Neural progenitor cell (in vitro differentiated cells): ENCODE measurements around the gene STK32B. TPM values are rescaled to one million over a fixed set of nuclear protein-coding genes. Genes with fewer than 3 reads are reported as not detected.

Experiments
- DNase-seq: peaks from one replicate; pipeline ENCODE4 v3.0.0-alpha.2; 2016; ENCODE audit warnings: low spot score
- H2AFZ ChIP-seq: fragments of 200-600 bp; sonication (generic); replicated peaks from 2 replicates; pipeline ENCODE4 v1.6.1; 2016; ENCODE audit warnings: antibody characterized with exemption
- H3F3A ChIP-seq: fragments of 200-600 bp; sonication (generic); 2 replicates; pipeline ENCODE4 v1.6.1; 2016; ENCODE audit warnings: antibody characterized with exemption, low read depth
- H3K27ac ChIP-seq: fragments of 200-600 bp; sonication (generic); 2 replicates; pipeline ENCODE4 v1.5.1; 2016; ENCODE audit warnings: mild to moderate bottlenecking
- H3K27me3 ChIP-seq: fragments of 200-600 bp; sonication (generic); 2 replicates; pipeline ENCODE4 v1.6.1; 2016; ENCODE audit warnings: mild to moderate bottlenecking, moderate library complexity
- H3K36me3 ChIP-seq: fragments of 200-600 bp; sonication (generic); 2 replicates; pipeline ENCODE4 v1.5.1; 2016
- H3K4me1 ChIP-seq: fragments of 200-600 bp; sonication (generic); 2 replicates; pipeline ENCODE4 v1.6.1; 2016; ENCODE audit warnings: mixed run types
- H3K4me2 ChIP-seq: fragments of 200-600 bp; sonication (generic); 2 replicates; pipeline ENCODE4 v1.6.1; 2016
- H3K4me3 ChIP-seq: fragments of 200-600 bp; sonication (generic); 2 replicates; pipeline ENCODE4 v1.5.1; 2016
- H3K79me2 ChIP-seq: fragments of 200-600 bp; sonication (generic); 2 replicates; pipeline ENCODE4 v1.6.1; 2016; ENCODE audit warnings: low read depth
- H3K9ac ChIP-seq: fragments of 200-600 bp; sonication (generic); 2 replicates; pipeline ENCODE4 v1.6.1; 2016
- H3K9me3 ChIP-seq: fragments of 200-600 bp; sonication (generic); 2 replicates; pipeline ENCODE4 v1.5.1; 2016; ENCODE audit warnings: low read depth
- H4K20me1 ChIP-seq: fragments of 200-600 bp; sonication (generic); 2 replicates; pipeline ENCODE4 v1.6.1; 2016; ENCODE audit warnings: low read depth
- H3K27ac Mint-ChIP-seq: 3 replicates; pipeline ENCODE4 v1.8.0; 2021; ENCODE audit warnings: mixed read lengths
- H3K27me3 Mint-ChIP-seq: 2 replicates; pipeline ENCODE4 v1.8.0; 2022; ENCODE audit warnings: low read depth, mild to moderate bottlenecking, inconsistent platforms, moderate library complexity, mixed read lengths; ENCODE audit not compliant: insufficient read depth
- H3K36me3 Mint-ChIP-seq: 3 replicates; pipeline ENCODE4 v1.8.0; 2021; ENCODE audit warnings: mixed read lengths
- H3K4me1 Mint-ChIP-seq: 3 replicates; pipeline ENCODE4 v1.8.0; 2021; ENCODE audit warnings: mixed read lengths
- H3K4me3 Mint-ChIP-seq: 3 replicates; pipeline ENCODE4 v1.8.0; 2021; ENCODE audit warnings: mild to moderate bottlenecking, moderate library complexity, mixed read lengths
- H3K9me3 Mint-ChIP-seq: 3 replicates; pipeline ENCODE4 v1.8.0; 2020; ENCODE audit warnings: mixed read lengths
- EZH2 ChIP-seq: fragments of 200-600 bp; sonication (generic); IDR thresholded peaks from 2 replicates; pipeline ENCODE4 v1.6.1; 2017; ENCODE audit warnings: antibody characterized with exemption, mild to moderate bottlenecking, moderate library complexity
- EZH2phosphoT487 ChIP-seq: fragments of 200-600 bp; sonication (generic); IDR thresholded peaks from 2 replicates; pipeline ENCODE4 v1.6.1; 2017; ENCODE audit warnings: antibody characterized with exemption
- total RNA-seq: library from RNA; depleted of rRNA; stranded (reverse); fragments of >200 nt; gene quantifications from 2 replicates; pipeline ENCODE4 v1.2.3, GENCODE V29; 2015; ENCODE audit warnings: low replicate concordance
- TF ChIP-seq, protein P1 (sequence below): fragments of 200-600 bp; sonication (generic); IDR thresholded peaks from 2 replicates; pipeline ENCODE4 v1.5.1; 2017; ENCODE audit warnings: antibody characterized with exemption, mild to moderate bottlenecking

The STK32B gene
- total RNA-seq, 1 donor from 2014 or later, result 2.5 TPM

DNA sequence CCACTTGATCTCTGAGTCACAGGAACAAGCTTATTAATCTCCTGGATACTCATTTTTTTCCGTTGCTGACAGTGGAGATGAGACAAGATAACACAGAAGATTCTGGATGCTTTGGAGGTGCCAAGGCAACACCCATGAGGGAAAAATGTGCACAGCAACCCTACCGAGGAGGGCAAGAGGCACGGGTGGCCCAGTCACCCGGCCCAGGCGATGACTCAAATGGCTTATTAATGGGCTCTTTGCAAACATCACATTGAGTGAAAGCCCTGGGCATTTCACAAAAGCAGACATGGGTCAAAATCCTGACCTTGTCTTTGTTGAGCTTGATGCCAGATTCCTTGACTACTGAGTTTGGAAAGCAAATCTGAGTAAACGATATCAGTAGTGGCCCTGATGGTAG is 315.1 kb downstream of the STK32B start:
- no peak overlapping the region for H3K27ac ChIP-seq
- H3K4me2 ChIP-seq, result no peak overlapping the region
- no peaks in the 10 kb centered on the region for H3K79me2 ChIP-seq
- no peak overlapping the region for H3K9ac ChIP-seq
- no peaks in the 10 kb centered on the region for H3F3A ChIP-seq
- Mint-ChIP-seq H3K4me1 (peaks cover 6% of the 10 kb centered on the region), H3K4me3 (no peak overlapping the region), H3K27ac (no peak overlapping the region), H3K27me3 (peaks cover 5% of the 10 kb centered on the region), H3K9me3 (no peaks in the 10 kb centered on the region), H3K36me3 (no peaks in the 10 kb centered on the region)
- no peak overlapping the region for H2AFZ ChIP-seq
- TF ChIP-seq EZH2 (no peak), EZH2phosphoT487 (no peak)
- TF ChIP-seq, protein P1, sequence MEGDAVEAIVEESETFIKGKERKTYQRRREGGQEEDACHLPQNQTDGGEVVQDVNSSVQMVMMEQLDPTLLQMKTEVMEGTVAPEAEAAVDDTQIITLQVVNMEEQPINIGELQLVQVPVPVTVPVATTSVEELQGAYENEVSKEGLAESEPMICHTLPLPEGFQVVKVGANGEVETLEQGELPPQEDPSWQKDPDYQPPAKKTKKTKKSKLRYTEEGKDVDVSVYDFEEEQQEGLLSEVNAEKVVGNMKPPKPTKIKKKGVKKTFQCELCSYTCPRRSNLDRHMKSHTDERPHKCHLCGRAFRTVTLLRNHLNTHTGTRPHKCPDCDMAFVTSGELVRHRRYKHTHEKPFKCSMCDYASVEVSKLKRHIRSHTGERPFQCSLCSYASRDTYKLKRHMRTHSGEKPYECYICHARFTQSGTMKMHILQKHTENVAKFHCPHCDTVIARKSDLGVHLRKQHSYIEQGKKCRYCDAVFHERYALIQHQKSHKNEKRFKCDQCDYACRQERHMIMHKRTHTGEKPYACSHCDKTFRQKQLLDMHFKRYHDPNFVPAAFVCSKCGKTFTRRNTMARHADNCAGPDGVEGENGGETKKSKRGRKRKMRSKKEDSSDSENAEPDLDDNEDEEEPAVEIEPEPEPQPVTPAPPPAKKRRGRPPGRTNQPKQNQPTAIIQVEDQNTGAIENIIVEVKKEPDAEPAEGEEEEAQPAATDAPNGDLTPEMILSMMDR, result no peak
- H3K9me3 ChIP-seq, result no peaks in the 10 kb centered on the region
- DNase-seq, result no peak
- no peaks in the 10 kb centered on the region for H3K36me3 ChIP-seq
- no peaks in the 10 kb centered on the region for H3K27me3 ChIP-seq
- H4K20me1 ChIP-seq, result no peaks in the 10 kb centered on the region
- H3K4me1 ChIP-seq, result no peaks in the 10 kb centered on the region
- H3K4me3 ChIP-seq, result no peak overlapping the region

DNA sequence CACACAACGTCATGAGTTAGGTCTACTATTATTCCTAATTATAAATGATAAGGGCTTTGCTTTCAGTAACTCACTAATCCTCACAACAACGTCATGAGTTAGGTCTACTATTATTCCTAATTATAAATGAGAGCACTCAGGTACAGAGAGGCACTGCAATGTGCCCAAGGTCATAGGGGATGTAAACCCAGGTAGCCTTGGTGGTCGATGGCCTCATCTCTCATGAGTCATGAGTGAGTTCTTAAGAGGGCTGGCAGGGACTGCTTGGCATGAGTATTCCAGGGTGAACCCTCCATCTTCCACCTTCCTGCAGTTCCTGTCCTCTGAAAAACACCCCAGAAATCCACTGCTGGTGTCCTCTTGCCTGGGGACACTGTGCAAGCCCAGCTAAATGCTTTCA is 317.1 kb downstream of the STK32B start:
- H3K27me3 Mint-ChIP-seq, result peaks cover 2% of the 10 kb centered on the region
- H3K9me3 ChIP-seq, result no peaks in the 10 kb centered on the region
- no peaks in the 10 kb centered on the region for H3K4me1 ChIP-seq
- no peak overlapping the region for H3K9ac ChIP-seq
- no peak overlapping the region for H3K4me3 ChIP-seq
- TF ChIP-seq, protein P1, result no peak
- no peak for TF ChIP-seq EZH2
- no peak for TF ChIP-seq EZH2phosphoT487
- H3K27me3 ChIP-seq, result no peaks in the 10 kb centered on the region
- no peak overlapping the region for H2AFZ ChIP-seq
- no peak overlapping the region for H3K27ac Mint-ChIP-seq
- no peaks in the 10 kb centered on the region for H3F3A ChIP-seq
- H3K9me3 Mint-ChIP-seq, result no peaks in the 10 kb centered on the region
- no peak overlapping the region for H3K27ac ChIP-seq
- H3K79me2 ChIP-seq, result no peaks in the 10 kb centered on the region
- no peaks in the 10 kb centered on the region for H3K36me3 Mint-ChIP-seq
- no peak for DNase-seq
- no peak overlapping the region for H3K4me3 Mint-ChIP-seq
- H4K20me1 ChIP-seq, result no peaks in the 10 kb centered on the region
- no peak overlapping the region for H3K4me2 ChIP-seq
- no peaks in the 10 kb centered on the region for H3K36me3 ChIP-seq
- H3K4me1 Mint-ChIP-seq, result peaks cover 6% of the 10 kb centered on the region

DNA sequence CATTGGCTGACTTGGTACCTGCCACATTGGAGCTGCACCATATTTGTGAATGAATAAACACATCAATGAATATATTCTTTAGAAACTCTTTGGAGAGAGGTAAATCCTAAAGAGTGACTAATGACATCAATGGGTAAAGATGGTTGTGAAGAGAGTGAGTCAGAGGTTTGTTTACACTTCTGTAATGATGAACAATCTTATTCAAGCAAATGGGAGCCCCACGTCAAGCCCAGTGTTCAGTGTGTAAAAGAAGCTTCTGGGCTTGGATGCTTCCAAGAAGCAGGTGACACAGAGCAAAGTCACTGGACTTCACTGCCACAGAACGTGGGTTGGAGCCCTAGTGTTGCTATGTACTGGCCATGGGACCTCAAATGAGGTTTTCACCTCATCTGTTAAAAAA is 319.0 kb downstream of the STK32B start:
- TF ChIP-seq EZH2, result no peak
- TF ChIP-seq, protein P1, result no peak
- TF ChIP-seq EZH2phosphoT487, result no peak
- Histone ChIP-seq H2AFZ (no peak overlapping the region), H3K27me3 (no peaks in the 10 kb centered on the region), H3K4me3 (no peak overlapping the region), H3K9ac (no peak overlapping the region), H3K36me3 (no peaks in the 10 kb centered on the region), H3K4me2 (no peak overlapping the region), H3K4me1 (no peaks in the 10 kb centered on the region), H3K9me3 (no peaks in the 10 kb centered on the region), H3F3A (no peaks in the 10 kb centered on the region), H3K79me2 (no peaks in the 10 kb centered on the region), H3K27ac (no peak overlapping the region), H4K20me1 (no peaks in the 10 kb centered on the region)
- H3K36me3 Mint-ChIP-seq, result no peaks in the 10 kb centered on the region
- no peaks in the 10 kb centered on the region for H3K9me3 Mint-ChIP-seq
- peaks cover 2% of the 10 kb centered on the region for H3K27me3 Mint-ChIP-seq
- DNase-seq, result no peak
- peaks cover 4% of the 10 kb centered on the region for H3K4me1 Mint-ChIP-seq
- H3K4me3 Mint-ChIP-seq, result no peak overlapping the region
- H3K27ac Mint-ChIP-seq, result no peak overlapping the region
